Endometrium (tissue), 2 donors: ENCODE measurements around the gene PAPLN.
"Not testable (repeated sequence)": the region's sequence is repeated elsewhere in the genome, so short reads cannot be mapped to it uniquely, and the experiment has no call there.

Experiments
- FAIRE-seq: peaks from 2 replicates; lab custom pipeline; 2012; peaks lifted over from hg19 to GRCh38; lab: Jason Lieb, UNC
- donor health status: control.
- donor health status: control.

Gene PAPLN

GRCh38 chr14:73289729-73290128, 52.4 kb downstream of the PAPLN start:
- FAIRE-seq: no peak

DNA sequence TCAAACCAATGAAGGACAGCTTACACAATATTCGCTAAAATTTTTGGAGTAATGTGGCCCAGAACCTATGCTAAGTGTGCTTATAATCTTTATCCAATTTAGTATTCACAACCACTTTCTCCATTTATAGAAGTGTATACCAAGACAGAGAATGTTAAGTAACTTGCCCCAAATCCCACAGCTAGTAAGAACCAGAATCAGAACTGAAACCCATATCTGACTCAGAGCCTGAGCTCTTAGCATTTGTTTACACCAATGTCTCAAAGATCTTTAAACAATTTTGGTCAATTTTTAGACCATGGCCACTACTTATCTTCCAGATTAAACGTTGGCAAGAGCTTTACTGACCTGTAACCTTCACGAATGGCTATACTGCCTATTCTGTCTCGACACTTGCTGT, 53.0 kb downstream of the PAPLN start:
- FAIRE-seq: no peak

GRCh38 chr14:73293782-73294781, 56.8 kb downstream of the PAPLN start:
- FAIRE-seq: no peak

- FAIRE-seq: peak; percentile 88
These were observed 58.0 kb downstream of the PAPLN start for GRCh38 chr14:73295198-73295796.

GRCh38 chr14:73305499-73305898, 68.2 kb downstream of the PAPLN start:
- no peak for FAIRE-seq

- FAIRE-seq: no peak
These were observed 70.0 kb downstream of the PAPLN start for GRCh38 chr14:73307261-73307660.

DNA sequence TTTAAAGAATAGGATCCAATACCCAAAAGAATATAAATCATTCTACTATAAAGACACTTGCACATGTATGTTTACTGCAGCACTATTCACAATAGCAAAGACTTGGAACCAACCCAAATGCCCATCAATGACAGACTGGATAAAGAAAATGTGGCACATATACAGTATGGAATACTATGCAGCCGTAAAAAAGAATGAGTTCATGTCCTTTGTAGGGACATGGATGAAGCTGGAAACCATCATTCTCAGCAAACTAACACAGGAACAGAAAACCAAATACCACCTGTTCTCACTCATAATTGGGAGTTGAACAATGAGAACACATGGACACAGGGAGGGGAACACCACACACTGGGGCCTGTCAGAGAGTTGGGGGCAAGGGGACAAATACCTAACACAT, 71.9 kb downstream of the PAPLN start:
- FAIRE-seq: not testable (repeated sequence)

DNA sequence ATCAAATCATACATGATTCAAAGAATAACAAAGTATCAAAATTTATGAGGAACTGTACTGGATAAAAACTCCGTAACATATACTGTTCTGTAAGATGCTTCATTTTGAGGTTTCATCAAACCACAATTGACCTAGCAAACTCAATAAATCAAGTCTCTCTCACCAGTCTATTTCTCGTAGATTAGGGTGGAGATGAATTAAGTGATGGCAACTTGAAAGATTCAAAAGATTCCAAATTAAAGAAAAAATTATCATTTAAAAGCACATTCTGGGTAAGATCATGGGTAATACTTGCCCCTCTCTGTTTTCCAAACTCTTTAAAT, 74.4 kb downstream of the PAPLN start:
- FAIRE-seq: no peak

DNA sequence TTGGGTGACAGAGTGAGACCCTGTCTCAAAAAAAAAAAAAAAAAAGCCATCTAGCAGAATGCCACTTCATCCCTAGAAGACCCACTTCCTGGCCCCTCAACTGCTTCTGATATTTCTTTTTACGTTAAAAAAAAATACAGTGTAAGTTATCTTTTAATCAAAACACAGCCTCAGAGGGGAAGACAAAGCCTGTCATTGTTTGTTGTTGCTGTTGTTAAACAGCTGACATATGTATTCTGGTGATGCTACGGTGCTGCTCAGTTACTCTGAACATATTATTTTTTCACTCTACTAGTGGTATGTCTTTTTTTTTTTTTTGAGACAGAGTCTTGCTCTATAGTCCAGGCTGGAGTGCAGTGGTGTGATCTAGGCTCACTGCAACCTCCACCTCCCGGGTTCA, 75.4 kb downstream of the PAPLN start:
- no peak for FAIRE-seq

- no peak for FAIRE-seq
These were observed 75.8 kb downstream of the PAPLN start for GRCh38 chr14:73313151-73313550.

DNA sequence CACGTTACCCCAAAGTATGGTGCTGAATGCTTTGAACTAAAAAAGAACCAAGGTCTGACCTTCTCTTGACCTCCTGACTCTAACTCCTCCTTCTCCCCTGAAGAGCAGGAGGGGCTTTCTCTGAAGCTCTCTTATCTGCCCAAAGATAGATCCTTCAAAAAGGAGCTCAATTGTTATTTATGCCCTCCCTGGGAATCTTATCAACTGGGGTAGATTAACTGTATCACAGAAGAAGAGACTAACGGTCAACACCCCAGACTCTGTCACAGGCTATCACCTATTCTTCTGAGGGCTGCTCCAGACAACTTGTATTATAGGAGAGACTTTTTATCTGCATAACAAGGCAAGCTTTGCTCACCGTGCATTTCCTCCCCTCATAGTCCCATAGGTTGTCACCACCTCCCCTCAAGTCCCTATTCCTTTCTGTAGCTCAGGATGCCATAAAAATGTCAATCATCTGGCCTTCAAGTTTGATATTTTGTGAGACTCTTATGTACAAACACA, 86.6 kb downstream of the PAPLN start:
- FAIRE-seq: no peak
